Lung (tissue), 12 donors: ENCODE measurements around the gene SPATA31E1. TPM values are rescaled to one million over a fixed set of nuclear protein-coding genes. Genes with fewer than 3 reads are reported as not detected.

ENCODE experiments used
- ATAC-seq: fragments of 200-7000 bp; cut with Tn5 transposase; one replicate; pipeline ENCODE4 v1.9.1; 2020; ENCODE audit warnings: moderate number of reproducible peaks; ENCODE audit not compliant: insufficient read depth, low FRiP score
- DNase-seq, 3 donors: peaks; one replicate each; pipeline ENCODE4 v3.0.0-alpha.2; 2013 to 2017
- H3K27ac ChIP-seq, 2 donors: one replicate each; pipeline ENCODE4 v1.5.1; 2013; ENCODE audit warnings: mild to moderate bottlenecking in 2 of 2, moderate library complexity in 2 of 2, control low read depth in 1 of 2, inconsistent platforms in 1 of 2, low read depth in 1 of 2, low read length in 1 of 2
- H3K27me3 ChIP-seq, 3 donors: one replicate each; pipeline ENCODE4 v1.5.1; 2013; ENCODE audit warnings: low read length in 2 of 3; ENCODE audit not compliant: control insufficient read depth in 3 of 3, insufficient read depth in 3 of 3
- H3K36me3 ChIP-seq, 4 donors: one replicate each; pipeline ENCODE4 v1.5.1; 2013; ENCODE audit warnings: low read length in 4 of 4, mild to moderate bottlenecking in 1 of 4, moderate library complexity in 1 of 4; ENCODE audit not compliant: control insufficient read depth in 4 of 4, insufficient read depth in 4 of 4
- H3K4me1 ChIP-seq, 5 donors: one replicate each; pipeline ENCODE4 v1.5.1; 2013; ENCODE audit warnings: low read length in 5 of 5, mild to moderate bottlenecking in 2 of 5, moderate library complexity in 1 of 5; ENCODE audit not compliant: control insufficient read depth in 5 of 5, insufficient read depth in 5 of 5
- H3K4me3 ChIP-seq: one replicate; pipeline ENCODE4 v1.5.1; 2013; ENCODE audit warnings: mild to moderate bottlenecking, control low read depth, moderate library complexity
- H3K9ac ChIP-seq, 2 donors: one replicate each; pipeline ENCODE4 v1.5.1; 2013; ENCODE audit warnings: low read length in 2 of 2, control low read depth in 1 of 2; ENCODE audit not compliant: insufficient read depth in 1 of 2
- H3K9me3 ChIP-seq, 4 donors: one replicate each; pipeline ENCODE4 v1.5.1; 2013; ENCODE audit warnings: low read length in 3 of 4, mild to moderate bottlenecking in 1 of 4, moderate library complexity in 1 of 4; ENCODE audit not compliant: control insufficient read depth in 4 of 4, insufficient read depth in 3 of 4
- CTCF ChIP-seq: IDR thresholded peaks from 2 replicates; pipeline ENCODE4 v1.5.1; 2012; ENCODE audit warnings: mild to moderate bottlenecking; ENCODE audit errors: control extremely low read depth, extremely low read depth
- WGBS, 2 donors: extraction: QIAGEN DNeasy Blood & Tissue Kit; methylation state at CpG; one replicate each; pipeline ENCODE4 v1.1.7; 2013; 5-methylcytosine and 5-hydroxymethylcytosine counted together
- polyA plus RNA-seq, 2 donors: library from polyadenylated mRNA; stranded (reverse); fragments of 200-250 nt; gene quantifications; one replicate each; pipeline ENCODE4 v1.2.1, GENCODE V29; 2013
- total RNA-seq, 2 donors: library from RNA; depleted of rRNA in 1 of 2; stranded (reverse); fragments of >200 nt in 1 of 2; gene quantifications; one replicate each; pipeline ENCODE4 v1.2.1, GENCODE V29; 2014 to 2021
- donor health status: control.
- donor health status: control.
- donor health status: Bipolar disorder and iron deficiency.
- donor health status: healthy.
- donor health status: DM: yes; HTN: yes; CAD: no.

SPATA31E1 gene
- total and polyA plus RNA-seq, 4 donors, result not detected

- Histone ChIP-seq H3K27me3 (no peaks in the 10 kb centered on the region), H3K27ac (no peak overlapping the region), H3K4me3 (no peak overlapping the region), H3K9me3 (peaks cover 0 to 13% (median 0%) of the 10 kb centered on the region in 4 donors), H3K36me3 (no peaks in the 10 kb centered on the region), H3K4me1 (no peaks in the 10 kb centered on the region), H3K9ac (no peak overlapping the region)
- 72 to 79% methylated on average over 7 of the region's 7 CpGs for WGBS, 2 donors
- DNase-seq (no peak), ATAC-seq (no peak)
- no peak for TF ChIP-seq CTCF
Observed at GRCh38 chr9:87853302-87853701, 29.4 kb upstream of the SPATA31E1 start.

GRCh38 chr9:87853876-87854579, 28.6 kb upstream of the SPATA31E1 start:
- 90 to 91% methylated on average over 3 of the region's 3 CpGs for WGBS, 2 donors
- Histone ChIP-seq H3K36me3 (no peaks in the 10 kb centered on the region), H3K27me3 (no peaks in the 10 kb centered on the region), H3K27ac (no peak overlapping the region), H3K9me3 (peaks cover 0 to 16% (median 0%) of the 10 kb centered on the region in 4 donors), H3K9ac (no peak overlapping the region), H3K4me3 (no peak overlapping the region), H3K4me1 (no peaks in the 10 kb centered on the region)
- no peak for TF ChIP-seq CTCF
- ATAC-seq (no peak), DNase-seq (no peak)

- Histone ChIP-seq H3K27me3 (no peaks in the 10 kb centered on the region), H3K27ac (no peak overlapping the region), H3K9me3 (peaks cover 0 to 18% (median 0%) of the 10 kb centered on the region in 4 donors), H3K9ac (no peak overlapping the region), H3K36me3 (no peaks in the 10 kb centered on the region), H3K4me3 (no peak overlapping the region), H3K4me1 (no peaks in the 10 kb centered on the region)
- ATAC-seq, result no peak
- WGBS, 2 donors, result 69 to 81% methylated on average over 5 of the region's 5 CpGs
- no peak for TF ChIP-seq CTCF
- DNase-seq, result no peak
Observed at GRCh38 chr9:87854580-87854955, 28.1 kb upstream of the SPATA31E1 start.

- ATAC-seq (no peak), DNase-seq (no peak)
- no peak overlapping the region for H3K9ac ChIP-seq
- H3K4me3 ChIP-seq, result no peak overlapping the region
- no peaks in the 10 kb centered on the region for H3K27me3 ChIP-seq
- H3K4me1 ChIP-seq, result no peaks in the 10 kb centered on the region
- 87 to 92% methylated on average over 3 of the region's 3 CpGs for WGBS, 2 donors
- H3K27ac ChIP-seq, result no peak overlapping the region
- H3K36me3 ChIP-seq, result no peaks in the 10 kb centered on the region
- no peak for TF ChIP-seq CTCF
- H3K9me3 ChIP-seq, result peaks cover 0 to 23% (median 0%) of the 10 kb centered on the region in 4 donors
Observed at GRCh38 chr9:87855061-87855460, 27.6 kb upstream of the SPATA31E1 start.
